GM18519 (cell line): ENCODE measurements around the gene CASP7.

Experiments
- ATAC-seq: cut with Tn5 transposase; IDR thresholded peaks from one replicate; pipeline ENCODE4 v1.9.1; 2021; ENCODE audit warnings: mild to moderate bottlenecking, moderate library complexity; ENCODE audit not compliant: unreplicated experiment, low FRiP score

Gene CASP7

DNA sequence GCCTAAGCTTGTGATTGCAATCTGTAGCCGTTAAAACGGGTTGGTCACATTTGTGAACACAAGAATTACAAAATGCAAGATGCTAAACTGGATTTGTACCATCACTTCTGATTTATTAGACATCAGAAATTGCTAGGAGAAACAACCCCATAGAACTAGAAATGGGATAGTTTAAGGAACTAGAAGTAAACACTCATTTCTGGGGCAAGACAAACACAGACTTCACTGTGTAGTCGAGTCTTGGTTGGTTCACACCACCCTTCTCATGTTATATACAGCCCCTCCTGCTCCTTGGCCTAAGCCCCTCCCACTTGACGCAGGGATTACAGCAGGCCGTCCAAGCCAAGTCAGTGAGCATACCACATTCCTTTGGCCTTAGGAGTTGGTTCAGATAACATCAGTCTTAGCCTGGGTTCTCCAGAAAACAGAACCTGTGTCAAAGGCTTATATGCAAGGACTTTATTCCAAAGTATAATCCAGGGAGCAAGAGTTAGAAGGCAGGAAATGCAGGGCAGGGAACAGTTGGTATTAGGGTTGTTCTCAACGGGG, 13.8 kb upstream of the CASP7 start:
- ATAC-seq, result no peak

DNA sequence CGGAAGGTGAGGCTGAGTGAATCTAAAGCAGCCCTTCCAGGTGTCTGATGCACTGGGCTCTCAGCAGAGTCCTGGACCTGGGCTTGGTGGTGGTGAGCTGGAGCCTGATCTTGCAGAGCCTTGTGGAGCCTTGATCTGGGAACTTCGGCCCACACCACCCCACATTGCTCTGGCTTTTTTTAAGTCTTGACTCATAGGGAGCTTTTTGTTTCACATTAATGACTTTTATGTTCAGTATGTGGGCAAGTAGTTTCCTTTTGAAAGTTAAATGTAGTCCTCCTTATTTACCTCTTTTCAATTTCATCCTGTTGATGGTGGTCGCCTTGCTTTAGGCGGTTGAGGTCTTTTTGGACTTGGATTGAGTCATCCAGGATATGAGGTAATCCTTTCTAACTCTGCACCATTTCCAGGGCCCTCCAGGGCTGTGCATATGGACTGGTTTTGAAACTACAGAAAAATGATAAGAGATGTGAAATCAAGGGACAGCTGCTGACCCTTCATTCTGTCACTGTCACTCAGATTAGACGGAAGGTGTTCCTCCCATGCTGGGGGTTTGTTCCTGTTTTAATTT, 12.9 kb upstream of the CASP7 start:
- ATAC-seq, result peak; percentile 75

DNA sequence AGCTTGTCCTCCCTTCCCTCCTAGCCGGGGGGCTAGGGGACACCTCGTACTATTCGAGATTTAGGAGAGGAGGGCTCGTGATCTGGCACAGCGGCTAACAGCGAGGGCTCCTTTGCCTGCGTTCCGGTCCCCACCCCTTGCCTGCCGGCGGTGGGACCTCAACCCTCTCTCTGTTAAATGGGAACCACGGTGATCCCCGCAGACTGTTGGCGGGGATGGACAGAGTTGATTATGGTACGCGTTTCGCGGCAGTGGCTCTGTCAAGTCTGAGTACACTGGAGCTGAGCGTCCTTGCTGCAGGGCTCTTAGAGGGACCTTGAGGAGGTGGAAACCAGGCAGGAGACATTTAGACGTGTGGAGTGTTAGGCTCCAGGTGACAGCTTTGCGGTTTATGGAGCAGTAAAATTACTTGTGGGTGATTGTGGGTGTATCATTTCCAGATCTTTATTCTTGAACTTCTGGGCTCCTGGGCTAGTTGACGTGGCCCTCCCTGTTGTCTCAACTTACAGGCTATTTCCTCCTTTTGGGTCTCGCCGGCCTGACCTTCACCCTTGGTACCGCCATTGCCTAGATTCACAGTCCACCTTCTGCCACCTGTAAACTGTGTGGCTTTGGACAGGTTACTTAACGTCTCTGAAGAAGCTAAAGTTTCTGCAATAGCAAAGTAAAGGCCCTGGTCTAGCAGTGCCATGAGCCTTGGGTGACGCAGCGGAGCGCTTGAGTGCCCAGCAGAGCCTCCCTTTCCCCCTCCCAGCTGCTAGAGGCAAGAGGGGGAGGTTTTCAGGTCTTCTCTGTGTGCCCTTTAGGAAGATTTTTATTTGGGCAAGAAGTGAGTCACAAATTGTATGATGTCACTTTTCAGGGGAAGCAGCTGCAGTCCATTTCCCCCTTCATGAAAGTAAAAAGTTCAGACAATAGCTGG, 739 bp downstream of the CASP7 start:
- no peak for ATAC-seq

DNA sequence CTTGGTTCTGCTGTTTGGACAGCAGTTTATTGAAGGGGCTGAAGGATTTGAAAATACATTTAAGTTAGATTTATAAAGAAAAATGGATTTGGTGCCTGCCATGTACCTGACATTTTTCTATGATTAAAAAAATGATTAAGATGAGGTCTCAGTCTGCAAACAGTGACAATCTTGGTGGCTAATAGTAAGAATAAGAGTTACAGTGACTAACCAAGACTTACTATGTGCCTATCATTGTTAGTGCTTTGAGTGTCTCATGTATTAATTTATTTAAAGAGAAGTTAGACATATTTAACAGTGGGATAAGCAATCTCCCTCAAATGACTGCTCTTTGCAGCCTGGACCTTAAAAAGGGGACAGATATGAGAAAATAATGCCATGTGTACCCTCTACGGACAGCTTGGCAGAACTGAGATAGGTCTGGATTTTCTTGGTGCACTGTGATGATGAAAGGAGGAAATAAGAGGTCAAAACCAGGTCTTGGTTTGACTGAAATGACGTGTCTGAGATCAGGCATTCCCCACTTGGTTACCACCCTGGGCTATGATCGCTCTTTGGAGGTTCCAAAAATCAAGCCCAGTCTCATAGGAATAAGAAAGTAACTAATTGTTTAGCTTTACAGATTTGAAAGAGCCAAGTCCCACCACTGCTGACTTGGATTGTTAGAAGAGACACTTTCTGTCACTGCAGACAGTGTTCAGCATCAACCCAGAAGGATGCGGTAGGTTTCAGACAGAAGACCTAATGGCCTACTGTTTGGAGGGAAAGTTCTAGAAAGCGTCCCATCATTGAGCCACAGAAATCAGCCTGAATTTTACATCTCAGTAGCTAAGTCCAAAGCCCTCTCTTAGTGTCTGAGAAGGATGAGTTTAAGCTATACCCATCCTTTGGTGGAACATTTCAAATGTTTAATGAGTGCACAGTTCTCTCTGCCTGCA, 2.1 kb downstream of the CASP7 start:
- peak; percentile 68 for ATAC-seq

DNA sequence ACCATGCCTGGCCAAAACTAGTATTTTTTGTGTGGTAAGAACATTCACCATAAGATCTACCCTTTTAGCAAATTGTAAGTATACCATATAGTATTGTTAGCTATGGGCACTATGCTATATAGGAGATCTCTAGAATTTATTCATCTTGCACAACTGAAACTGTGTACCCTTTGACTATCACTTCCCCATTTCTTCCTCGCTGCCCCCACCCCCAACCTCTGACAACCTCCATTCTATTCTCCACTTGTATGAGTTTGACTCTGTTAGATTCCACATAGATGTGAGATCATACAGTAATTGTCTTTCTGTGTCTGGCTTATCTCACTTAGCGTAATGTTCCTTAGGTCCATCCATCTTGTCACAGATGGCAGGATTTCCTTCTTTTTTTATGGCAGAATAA, 3.6 kb downstream of the CASP7 start:
- no peak for ATAC-seq

DNA sequence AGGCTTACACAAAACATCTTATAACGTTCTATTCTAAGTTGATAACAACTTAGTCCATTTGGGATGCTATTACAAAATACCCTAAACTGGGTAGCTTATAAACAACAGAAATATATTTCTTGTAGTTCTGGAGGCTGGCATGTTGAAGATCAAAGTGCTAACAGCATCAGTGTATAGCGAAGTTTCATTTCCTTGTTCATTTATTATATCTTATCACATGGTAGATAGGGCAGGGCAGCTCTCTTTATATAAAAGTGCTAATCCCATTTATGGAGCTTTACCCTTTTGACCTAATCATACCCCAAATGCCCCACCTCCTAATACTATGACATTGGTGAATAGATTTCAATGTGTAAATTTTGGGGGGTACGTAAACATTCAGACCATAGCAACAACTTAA, 6.3 kb downstream of the CASP7 start:
- no peak for ATAC-seq

DNA sequence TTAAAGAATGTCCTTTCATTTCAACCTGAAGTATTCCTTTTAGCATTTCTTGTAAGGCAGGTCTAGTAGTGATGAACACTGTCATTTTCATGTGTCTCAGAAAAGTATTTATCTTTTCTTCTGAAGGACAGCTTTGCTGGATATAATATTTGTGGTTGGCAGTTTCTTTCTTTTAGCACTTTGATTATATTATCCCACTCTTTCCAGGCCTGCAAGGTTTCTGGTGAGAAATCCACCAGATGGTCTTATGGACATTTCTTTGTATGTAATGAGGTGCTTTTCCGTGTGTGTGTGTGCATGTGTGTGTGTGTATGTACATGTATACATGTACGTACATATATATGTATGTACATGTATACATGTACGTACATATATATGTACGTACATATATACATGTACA, 7.3 kb downstream of the CASP7 start:
- ATAC-seq, result no peak

DNA sequence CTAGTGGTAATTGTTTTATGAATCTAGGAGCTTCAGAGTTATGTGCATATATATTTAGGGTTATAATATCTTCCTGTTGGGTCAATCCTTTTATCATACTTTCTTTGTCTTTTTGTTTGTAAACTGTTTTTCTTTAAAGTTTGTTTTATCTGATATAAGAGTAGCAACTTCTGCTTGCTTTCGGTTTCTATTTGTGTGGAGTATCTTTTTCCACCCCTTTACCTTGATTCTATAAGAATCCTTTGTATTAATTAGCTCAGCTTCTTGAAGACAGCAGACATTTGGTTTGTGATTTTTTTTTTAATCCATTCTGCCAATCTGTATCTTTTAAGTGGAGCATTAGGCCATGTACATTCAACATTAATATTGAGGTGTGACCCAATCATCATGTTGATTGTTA, 9.3 kb downstream of the CASP7 start:
- no peak for ATAC-seq

DNA sequence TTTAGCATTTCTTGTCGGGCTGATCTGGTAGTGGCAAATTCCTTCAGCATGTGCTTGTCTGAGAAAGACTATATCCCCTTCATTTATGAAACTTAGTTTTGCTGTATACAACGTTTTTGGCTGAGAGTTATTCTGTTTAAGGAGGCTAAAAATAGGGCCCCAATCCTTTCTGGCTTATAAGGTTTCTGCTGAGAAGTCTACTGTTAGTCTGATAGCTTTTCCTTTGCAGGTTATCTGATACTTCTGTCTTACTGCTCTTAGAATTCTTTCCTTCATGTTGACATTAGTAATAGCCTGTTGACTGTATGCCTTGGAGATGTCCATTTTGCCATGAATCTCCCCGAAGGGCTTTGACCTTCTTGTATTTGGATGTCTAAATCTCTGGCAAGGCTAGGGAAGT, 9.9 kb downstream of the CASP7 start:
- ATAC-seq, result no peak

DNA sequence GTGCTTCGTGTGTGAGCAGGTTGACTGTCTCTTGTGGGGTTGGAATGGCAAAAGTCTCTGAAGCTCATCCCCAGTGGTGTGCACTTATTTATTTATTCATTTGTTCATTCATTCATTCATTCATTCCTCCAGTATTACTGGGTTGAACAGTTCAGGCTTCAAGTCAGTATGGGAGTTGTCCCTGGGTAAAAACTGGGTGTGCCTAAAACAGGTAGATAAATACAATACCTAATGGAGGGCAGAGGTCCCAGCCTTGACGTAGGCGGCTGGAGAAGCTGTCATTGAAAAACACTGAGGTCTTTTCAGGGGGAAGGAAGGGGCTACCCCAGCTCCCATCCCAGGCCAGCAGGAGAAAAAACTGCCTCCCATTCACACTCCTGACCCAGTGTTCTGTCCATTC, 11.0 kb downstream of the CASP7 start:
- no peak for ATAC-seq

DNA sequence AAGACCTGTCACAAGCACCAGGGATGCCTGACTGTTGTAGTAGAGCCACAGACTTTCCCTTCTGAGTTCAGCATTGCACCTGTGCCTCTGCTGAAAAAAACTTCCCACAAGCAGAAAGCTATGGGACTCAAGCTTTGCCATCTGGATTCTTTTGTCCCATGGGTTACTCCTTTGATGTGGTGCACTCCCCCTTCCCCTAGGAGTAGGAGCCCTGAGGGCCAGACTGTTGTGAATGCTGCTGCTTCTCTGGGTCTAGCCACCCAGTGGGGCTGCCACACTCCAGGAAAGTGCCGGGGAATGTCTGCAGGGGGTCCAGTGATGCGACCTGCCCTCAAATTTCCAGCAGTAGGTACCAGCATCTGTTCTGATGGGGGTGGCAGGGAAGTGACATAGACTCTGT, 11.7 kb downstream of the CASP7 start:
- no peak for ATAC-seq

DNA sequence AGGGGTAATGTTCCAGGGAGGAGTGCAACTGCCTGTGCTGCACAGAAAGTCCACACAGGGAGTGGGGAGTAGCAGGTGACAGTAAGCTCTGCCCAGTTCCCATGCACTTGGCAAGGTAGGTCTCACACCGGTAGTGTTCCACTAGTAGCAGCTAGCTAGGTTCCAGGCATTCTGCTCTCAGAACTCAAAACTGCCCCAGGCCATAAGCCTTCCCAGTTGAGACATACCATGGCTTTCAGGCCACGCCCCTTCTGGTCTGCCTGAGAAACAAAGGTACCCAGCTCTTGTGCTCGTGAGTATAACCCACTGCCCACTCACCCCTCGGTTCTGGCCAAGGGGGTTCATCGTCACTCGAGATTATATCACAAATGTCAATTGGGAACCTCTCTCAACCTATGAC, 12.6 kb downstream of the CASP7 start:
- ATAC-seq, result no peak

DNA sequence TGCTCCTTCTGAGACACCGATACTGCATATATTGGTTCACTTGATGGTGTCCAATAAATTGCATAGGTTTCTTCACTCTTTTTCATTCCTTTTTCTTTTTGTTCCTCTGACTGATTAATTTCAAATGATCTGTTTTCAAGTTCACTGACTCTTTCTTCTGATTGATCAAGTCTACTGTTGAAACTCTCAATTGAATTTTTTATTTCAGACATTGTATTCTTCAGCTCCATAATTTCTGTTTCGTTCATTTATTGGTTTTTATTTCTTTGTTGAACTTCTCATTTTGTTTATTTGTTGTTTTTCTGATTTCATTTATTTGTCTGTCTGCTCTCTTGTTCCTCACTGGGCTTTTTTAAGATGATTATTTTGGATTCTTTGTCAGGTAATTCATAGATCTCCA, 13.6 kb downstream of the CASP7 start:
- no peak for ATAC-seq

DNA sequence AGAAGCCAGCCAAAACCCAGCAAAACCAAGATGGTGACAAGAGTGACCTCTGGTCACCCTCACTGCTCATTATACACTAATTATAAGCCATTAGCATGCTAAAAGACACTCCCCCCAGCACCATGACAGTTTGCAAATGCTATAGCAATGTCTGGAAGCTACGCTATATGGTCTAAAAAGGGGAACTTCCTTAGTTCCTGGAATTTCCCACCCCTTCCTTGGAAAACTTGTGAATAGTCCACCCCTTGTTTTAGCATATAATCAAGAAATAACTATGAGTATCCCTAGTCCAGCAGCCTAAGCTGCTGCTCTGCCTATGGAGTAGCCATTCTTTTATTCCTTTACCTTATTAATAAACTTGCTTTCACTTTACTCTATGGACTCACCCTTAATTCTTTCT, 16.0 kb downstream of the CASP7 start:
- ATAC-seq, result no peak

DNA sequence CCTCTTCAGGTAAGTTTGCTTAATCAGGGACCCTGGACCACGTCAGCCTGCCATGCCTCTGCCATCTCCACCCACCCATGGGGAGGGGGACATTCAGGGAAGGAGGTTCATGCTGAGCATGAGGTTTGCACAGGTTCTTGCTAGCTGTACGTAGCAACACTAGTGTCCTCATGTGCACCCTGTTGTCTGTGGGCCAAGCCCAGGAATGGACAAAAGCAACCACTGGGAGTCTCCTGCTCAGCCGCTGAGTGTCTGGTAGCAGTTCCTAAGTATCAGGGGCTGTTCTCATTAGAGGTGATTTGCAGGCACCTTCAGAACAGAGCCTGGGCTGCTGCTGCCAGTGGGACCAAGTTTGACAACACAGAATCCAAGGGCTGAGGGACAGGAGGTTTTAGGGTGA, 17.9 kb downstream of the CASP7 start:
- ATAC-seq, result no peak

DNA sequence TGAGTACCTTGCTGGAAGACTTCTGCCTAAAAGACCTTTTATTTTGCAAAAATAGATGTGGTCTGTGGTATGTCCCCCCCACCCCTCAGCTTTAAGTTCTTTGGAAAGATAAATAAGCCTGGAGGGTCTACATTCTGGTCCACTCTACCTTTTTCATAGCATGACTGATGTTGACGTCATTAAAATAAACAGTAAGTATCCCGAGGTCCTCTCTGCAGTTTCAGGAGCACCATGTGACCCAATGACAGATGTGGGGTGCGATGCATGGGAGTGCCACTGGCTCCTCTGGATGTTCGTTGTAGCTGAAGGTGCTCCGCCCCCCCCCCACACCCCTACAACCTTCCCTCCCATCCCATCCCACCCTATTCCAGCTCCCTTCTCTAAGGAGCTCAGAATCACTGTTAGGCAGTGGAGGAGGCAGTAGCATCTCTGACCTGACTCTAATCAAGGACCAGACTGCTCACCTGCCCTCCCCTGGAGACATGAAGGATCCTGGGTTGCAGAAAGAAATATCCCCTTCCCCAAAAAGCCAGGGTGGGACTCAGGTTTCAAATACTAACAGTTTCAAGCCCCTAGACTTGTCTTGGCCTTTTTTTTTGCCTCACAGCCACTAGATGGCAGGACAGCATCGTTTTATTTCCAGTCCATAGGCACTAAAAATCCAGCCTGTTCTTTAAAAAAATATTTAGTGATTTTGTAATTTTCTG, 25.1 kb downstream of the CASP7 start:
- no peak for ATAC-seq

DNA sequence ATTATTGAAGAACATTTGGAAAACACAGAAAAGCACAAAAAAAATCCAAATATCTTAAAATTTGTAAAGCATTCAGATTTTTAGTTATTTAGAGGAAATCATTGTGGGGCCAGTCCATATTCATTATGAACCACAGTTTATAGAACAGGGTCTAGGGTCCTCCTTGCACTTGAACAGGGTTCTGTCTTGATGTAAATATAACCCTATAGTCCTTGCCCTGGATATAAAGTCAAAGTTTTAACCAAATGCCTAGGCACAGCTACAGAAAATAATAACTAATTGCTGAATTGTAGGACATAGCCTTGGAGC, 25.6 kb downstream of the CASP7 start:
- ATAC-seq, result no peak

DNA sequence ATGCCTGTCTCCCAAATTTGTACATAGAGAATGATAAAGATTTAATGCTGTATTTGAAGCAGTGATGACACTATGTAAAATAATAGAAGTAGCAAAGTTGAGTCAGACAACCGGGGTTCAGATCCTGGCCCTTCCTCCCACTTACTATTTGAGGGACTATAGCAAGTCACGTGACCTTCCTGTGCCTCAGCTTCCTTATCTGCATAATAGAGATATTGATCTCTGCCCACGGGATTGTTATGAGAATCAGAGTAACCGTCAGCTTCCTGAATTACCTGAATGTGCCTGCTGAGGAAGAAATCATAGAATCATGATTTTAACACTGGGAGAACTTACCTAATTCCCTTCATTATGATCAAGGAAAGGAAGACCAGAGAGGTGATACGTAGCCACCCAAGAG, 26.9 kb downstream of the CASP7 start:
- no peak for ATAC-seq

DNA sequence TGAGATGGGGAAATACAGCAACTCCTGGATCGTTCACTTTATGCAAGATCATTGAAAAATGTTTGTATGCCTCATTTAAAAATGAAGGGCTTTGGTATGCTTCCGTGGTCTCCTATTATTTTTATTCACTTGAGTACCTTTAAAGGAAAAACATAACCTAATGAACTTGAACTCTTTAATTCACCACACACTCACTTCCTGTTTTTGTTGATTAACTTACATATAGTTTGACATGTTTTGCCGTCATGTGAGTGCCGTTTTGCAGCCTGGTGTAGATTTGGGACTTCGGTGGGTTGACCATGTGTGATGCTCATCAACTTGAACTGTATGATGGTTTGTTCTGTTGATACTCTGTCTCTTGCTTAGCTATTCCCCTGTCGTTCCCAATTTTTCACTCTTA, 28.9 kb downstream of the CASP7 start:
- ATAC-seq, result no peak

DNA sequence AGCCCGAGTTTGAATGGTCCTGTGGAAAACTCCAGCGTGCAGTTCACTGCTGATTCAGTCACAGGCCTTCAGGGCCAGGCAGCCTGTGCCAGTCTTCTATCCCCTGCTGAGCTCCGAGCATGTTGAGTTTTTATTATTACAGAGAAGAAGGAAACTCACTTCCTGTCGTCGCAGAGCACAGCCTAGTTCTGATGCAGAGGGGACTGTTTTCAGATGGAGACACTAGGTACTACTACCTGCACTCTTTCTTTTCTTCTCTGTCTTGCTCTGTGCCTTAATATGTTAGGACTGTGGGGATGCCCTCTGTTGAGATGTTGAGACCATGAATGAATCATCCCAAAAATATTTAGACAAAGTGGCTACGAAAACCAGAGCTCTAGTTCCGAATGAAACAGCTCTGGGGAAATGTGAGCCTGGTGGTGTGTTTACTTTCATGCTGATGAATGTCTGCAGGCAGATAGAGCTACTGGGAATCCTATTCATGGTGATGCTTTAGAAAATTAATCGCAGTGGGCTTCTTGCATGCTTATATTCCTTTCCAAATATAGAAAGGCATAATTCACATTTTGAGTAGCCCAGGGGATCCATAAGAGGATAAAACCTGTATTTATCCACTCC, 29.6 kb downstream of the CASP7 start:
- ATAC-seq, result no peak
